NCI-H524 treated with DMSO at 0.1 percent for 48 hours (cell line): ENCODE measurements around the gene MOB2.

Experiments used
- DNase-seq: peaks from one replicate; lab custom pipeline; 2025; lab: John Stamatoyannopoulos, UW

MOB2 gene

DNA sequence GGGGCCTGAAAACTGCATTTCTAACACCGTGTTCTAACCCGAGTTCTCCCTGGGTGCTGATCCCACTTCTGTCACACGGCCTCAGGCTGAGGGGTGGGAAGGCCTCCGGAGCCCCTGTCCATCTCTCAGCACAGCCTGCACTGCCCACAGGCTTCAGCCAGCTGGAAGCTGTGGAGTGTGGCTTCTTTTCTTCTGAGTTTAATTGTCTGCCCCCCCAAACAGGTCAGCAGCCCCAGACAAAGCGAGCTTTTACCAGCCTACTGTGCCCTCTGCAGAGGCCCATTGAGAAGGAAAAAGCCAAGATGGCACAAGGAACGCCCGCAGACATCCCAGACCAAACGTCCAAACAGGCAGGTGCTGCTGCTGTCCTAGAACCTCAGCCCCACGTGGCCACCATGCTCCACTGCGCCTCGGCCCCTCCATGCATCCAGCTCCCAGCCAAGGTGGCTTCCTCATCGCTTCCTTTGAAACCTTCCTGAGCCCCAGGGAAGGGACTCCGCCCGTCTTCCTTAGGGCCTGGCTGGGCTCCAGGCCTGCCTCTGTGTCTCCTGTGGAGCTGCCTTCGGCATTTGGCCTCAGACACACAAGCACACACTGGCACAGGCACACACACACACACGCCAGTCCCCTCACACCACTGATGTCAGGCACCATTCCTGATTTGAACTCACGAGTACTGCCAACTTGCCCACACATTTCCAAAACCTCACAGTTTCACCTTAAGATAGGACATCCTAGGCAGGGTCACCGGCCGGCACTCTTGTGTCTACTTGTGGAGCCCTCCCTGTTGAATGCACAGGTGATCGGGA is 1.7 kb downstream of the MOB2 start:
- no peak for DNase-seq

DNA sequence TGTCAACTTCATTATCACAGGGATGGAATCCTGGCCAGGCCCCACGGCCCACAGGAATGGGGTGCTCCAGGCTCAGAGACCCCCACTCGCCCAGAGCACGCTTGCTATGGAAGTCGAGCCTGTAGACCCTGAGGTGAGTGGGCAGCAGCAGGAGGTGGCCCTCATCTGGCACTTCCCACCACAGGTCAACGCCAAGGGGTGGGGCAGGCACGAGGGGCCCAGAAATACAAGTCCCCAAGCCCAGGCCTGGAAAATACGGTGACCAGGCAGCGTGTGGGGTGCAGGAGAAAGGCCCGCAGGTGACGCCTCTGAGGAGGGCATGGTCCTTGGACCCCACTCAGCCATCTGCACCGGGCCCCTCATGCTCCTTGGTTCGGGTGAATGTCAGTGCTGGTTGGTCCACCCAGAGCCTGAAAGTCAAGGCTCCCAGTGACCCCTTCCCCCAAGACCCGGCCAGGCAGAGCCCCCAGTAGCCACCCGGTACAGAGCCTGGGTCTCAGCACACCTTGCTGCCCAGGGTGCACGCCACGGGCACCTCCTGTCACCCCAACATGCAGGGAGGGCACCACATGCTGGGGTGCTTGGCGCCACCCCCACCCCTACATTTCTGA is 2.4 kb downstream of the MOB2 start:
- no peak for DNase-seq

DNA sequence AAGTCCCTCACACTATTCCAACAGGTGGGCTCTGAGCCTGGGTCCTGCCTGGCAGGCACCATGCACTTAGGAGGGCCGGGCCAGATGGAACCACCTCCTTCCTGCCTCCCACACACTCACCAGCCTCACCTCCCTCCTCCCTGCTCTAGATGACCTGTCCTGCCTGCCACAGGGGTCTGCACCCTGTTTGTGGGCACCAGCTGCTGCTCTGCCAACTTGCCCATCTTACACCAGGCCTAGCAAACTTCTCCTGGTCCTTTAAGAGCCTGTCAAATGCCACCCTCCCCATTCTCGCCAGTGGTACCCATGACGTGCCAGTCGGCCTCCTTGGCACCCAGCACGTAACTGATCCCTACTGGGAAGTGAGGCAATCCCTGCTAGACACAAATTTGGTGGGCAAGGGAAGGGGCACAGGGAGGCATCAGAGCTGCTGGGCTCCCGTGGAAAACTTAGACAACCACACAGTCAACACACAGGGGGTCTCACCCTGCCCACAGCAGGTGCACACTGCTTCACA is 3.1 kb downstream of the MOB2 start:
- no peak for DNase-seq

DNA sequence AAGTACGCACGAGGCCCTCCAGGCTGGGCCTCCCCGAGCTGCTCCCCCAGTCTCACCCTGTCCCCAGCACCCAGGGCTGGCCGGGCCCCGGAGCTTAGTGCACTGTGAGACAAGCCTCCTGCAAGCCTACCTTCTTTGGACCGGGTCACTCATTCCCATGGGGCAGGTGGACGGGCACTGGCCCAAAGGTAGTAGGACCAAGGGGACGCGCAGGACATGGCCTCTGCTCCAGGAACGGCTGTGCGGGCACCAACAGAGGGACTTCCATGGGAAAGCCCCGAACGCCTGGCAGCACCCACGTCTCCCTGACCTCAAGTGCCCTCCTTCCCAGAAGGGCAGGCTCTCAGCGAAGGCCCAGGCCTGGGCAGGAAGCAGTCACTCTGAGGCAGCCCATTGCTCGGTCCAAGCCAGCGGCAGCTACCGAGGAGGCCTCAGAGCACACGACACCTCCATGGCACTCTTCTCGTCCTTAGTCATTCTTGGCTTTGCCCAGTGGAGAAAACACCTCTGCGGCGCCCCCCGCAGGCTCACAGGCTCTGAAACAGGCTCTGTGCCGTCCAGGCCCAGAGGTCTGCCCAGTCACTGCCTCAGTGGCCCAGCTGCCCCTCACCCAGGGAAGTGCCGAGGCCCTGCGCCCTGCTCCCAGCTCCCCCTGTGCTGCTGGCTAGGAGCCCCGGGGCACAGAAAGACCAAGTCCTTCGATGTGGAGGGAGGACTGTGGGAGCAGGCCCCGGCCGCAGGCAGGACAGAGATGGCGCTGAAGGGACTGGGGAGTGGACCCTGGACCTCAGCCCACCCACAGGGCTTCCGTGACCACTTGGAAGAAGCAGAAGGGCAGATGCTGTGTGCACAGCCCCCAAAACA is 3.8 kb downstream of the MOB2 start:
- no peak for DNase-seq

DNA sequence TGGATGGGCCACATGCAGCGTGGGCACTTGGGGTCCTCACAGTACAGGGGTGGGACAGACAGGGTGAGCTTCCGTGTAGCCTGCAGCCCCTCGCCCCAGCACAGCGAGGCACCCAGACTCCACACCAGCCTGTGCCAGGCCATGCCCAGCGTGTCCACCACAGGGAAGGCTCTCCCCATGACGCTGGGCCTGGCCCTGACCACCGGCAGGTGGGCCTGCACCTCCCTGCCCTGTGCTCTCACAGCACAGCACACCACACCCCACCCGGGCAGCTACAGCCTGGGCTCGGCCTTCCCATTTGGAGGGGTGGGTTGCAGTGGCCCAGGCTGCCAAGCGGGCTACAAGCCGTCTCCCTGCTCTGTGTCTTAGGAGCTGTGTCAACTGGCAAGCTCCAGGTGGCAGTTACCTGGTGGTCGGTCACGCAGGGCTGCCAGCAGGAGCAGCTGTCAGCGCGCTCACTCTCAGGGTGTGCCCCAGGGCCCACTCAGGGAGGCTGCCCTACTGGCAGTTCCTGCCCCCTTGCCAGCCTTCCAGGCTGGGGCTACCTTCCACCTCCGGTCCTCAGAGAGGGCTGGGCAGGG is 4.6 kb downstream of the MOB2 start:
- no peak for DNase-seq

DNA sequence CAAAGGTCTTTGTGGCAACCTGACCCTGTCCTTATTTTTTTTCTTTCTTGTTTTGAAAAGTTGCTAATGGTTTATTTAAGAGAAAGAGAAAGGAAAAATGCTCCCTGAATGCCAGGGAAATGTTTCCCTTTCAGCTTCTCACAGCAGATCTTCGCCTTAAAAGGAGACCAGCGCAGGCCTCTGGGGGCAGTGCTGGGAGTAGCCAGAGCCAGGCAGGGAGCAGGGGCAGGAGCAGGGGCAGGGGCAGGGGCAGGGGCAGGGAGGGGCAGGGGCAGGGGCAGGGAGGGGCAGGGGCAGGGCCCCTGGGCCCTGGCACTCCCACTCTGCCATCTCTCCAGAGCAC is 5.1 kb downstream of the MOB2 start:
- no peak for DNase-seq

DNA sequence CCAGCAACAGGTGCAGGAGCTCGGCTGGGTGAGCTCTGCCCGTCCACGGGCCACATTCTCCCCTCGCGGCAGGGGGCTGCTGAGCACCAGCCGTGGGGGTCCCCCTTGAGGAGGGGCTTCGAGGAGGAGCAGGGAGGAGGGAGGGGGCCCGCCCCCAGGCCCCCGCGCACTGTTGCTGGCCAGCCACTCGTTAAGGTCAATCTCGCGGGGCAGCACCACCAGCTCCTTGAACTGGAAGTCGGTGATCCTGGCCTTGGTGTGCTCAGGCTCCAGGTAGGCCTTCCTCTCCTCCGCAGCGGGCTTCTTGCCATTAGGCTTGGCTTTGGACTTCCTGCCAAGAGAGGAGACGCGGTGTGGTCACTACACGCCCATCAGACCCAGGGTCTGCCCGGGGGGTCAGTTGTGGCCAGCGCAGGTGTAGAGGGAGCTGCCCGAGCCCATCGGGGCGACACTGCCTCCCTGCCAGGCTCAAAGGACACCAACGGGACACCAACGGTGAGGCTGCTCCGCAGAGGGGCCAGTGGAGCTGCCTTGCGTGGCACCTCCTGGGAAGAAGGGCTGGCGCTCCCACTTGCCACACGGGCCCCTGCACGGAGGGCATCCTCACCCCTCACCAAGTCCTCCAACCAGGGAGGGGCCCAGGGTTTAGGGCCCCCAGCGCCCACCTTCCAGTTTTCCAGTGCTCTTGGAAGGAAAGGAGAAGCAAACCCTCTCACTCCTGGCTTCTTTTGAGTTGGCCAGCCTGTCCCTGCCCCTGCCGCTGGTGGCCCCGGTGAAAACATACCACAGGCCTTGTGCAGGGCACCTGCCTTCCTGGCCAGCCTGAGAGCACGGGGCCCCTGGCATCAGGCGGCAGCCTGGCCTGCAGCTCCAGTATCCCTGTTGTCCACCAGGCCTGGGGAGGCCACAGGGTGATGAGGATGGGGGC is 5.8 kb downstream of the MOB2 start:
- DNase-seq = no peak

DNA sequence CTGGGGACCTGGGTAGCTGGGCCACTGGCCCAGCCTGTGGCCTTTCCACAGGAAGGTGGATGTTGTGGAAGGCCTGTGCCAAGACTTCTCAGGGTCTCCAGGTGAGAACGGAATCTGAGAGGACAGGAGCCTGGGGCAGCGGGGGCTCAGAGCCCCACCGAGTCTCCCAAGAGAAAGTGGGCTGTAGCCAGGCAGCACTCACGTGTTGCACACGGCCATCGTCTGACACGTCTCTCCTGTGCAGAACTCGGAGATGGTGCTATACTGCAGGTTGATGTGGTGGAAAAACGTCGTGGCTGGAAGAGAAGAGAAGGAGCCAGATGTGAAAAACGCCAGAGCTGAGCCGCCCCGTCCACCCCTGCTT is 6.4 kb downstream of the MOB2 start:
- DNase-seq = no peak

DNA sequence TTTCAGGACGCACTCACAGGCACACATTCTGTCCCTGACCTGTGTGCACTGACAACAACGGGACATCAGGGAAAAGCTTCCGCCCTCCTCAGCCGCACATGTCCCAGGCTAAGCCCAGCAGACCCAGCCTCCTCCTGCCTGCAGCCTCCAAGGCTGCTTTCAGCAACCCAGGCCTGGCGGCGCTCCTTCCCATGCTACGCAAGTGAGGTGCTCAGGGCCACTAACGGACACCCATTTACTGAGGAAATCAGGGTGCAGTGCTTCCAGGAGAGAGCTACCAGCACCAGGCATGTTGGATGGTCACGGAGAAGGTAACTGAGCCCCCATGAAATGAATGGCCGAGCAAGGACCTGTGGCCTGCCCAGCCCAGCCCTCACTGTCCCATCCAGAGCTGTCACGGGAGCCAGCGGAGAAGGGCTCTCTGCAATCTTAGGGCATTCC is 6.9 kb downstream of the MOB2 start:
- DNase-seq = no peak

DNA sequence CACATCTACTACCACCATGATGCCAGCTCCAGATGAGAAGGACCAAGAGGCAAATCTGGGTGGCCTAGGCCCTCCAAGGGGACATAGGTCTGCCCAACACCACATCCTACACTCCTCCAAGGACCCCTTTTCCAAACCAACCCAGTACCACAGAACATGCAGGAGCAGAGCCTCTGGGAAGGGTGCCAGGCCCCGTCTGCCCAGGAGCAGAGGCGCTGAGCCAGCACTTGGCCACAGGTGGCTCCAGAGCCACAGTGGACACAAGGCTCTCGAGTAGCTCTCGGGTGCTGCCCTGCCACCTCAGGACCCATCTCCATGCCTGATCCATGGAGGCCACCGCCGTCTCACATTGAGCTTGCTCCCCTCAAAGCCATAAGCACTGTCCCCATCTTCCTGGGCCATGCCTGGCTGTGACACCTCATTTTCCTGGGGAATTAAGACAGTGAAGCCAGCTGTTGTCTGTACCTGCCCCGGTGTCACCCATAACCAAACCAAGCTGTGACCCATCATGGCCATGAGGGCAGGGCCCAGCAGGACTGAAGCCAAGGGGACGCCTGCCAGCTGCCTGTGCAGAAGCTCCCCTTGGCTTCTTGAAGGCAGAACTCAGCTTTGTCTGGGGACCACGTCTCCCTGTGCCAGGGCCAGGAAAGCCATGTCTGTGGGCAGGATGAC is 7.4 kb downstream of the MOB2 start:
- DNase-seq = no peak

DNA sequence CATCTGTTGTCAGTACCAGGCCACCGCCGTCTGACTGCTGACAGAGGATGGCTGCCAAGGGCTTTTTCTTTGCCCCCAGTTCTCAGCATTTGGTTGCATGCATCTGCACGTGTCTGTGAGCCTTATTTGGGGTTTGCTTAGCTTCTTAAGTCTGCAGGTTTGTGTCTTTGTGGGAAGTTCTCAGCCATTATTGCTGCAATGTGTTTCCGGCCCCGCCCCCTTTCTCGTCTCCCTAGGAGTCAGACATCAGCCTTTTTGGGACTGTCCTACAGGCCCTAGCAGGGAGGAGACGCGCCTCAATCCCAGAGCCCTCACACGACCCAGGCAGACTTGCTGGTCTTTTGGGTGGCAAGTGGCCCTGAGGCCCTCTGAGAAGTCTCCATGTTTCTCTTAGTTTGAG is 8.0 kb downstream of the MOB2 start:
- no peak for DNase-seq

DNA sequence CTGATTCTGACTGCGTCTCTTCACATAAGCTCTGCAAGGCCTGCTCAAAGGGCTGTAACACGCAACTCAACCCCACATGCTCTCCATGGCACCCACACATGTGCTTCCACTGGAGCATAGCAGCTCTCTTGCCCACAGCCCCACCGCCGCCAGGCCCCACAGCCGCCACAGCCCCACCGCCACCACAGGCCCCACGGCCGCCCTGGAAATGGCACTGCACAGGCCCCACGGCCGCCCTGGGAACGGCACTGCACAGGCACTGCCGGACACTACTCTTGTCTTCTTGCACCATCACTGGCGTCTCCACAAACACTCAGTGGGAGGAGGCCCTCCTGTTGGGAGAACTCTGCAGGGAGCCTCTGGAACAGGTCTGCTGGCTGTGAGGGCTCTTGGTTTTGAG is 8.6 kb downstream of the MOB2 start:
- DNase-seq = no peak

DNA sequence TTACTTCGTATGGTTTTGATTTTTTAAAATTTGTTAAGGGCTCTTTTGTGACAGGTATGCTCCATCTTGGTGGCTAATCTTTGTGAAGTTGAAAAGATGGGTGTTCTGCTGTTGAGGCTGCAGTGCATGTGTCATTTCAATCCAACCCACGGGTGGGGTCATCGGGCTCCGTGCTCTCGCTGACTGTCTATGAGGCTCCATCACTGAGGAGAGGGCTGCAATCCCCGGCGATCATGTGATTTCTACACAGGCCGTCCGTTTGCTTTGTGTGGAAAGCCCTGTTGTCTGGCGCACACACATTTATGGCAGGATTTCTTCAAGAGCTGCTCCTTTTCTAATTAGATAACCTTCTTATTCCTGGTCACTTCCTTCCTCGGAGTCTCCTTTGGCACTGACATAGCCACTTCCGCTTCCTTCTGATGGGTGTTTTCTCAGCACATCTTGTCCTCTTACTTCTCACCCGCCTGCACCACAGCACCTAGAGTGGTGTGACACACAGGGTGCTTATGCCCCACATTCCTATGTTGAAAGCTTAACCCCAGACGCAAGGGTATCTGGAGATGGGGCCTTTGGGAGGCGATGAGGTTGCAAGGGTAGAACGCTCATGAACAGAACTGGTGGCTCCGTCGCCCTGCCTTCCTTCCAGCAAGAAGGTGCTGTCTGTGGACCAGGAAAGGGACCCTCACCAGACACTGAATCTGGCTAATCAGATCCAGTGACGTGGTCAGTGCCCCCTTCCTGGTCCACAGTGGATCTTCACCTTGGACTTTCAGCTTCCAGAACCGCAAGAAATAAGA is 9.4 kb downstream of the MOB2 start:
- no peak for DNase-seq

DNA sequence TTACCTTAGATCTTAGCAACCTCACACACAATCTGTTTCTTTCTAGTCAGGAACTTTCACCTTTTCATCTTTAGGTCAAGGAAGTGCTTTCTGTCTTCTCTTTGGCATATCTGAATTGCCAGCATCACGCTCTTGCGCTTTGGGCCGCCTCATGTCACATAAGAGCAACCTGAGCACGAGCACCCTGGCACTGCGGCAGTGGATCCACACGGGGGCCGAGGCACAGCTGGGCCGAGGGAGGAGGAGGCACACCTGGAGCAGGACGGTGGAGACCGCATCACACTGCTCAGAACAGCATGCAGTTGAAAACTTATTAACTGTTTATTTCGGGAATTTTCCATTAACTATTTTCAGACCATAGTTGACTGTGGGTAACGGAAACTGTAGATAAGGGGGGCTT is 10.7 kb downstream of the MOB2 start:
- no peak for DNase-seq

DNA sequence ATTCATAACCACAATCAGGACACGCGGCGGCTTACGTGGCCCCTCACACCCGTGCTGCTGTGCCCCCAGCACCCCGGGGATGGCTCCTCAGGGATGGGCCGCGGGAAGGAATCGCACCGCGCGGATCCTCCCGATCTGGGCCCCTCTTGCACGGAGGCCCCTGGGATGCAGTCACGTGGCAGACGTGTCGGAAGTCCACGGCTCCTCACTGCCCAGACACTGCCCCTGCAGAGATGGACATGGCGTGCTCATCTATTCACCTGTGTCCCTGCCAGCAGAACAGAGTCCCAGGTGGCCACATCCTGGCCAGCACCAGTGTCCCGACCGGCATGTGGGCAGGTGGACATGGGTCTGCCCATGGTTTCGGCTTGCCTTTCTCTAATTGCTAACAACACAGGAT is 12.8 kb downstream of the MOB2 start:
- no peak for DNase-seq

DNA sequence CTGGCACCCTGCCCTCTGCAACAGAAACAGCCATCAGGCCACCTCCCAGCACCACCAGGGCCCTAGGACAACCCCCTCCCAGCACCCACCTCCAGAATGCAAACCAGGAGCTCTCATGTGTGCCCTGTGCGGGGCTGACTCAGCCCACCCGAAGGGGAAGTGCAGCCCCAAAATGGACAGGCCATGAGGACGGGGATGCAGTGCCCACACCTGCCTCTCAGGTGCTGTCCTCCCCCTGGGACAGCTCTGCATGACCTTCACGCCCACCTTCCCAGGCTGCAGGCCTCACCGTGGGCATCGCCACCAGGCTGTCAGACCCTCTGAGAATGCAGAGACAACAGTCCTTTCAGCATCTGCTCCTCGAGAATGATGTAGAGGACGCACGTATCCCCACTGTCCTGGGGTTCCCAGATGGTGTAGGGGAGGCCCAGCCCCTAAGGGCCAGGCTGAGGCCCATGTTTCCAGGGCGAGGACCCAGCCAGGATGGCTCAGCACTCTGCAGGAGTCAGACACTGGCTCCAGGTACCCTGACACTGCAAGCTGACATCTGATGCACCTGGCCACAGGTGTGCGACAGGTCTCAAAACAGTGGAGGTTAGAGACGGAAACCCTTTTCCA is 13.5 kb downstream of the MOB2 start:
- no peak for DNase-seq

DNA sequence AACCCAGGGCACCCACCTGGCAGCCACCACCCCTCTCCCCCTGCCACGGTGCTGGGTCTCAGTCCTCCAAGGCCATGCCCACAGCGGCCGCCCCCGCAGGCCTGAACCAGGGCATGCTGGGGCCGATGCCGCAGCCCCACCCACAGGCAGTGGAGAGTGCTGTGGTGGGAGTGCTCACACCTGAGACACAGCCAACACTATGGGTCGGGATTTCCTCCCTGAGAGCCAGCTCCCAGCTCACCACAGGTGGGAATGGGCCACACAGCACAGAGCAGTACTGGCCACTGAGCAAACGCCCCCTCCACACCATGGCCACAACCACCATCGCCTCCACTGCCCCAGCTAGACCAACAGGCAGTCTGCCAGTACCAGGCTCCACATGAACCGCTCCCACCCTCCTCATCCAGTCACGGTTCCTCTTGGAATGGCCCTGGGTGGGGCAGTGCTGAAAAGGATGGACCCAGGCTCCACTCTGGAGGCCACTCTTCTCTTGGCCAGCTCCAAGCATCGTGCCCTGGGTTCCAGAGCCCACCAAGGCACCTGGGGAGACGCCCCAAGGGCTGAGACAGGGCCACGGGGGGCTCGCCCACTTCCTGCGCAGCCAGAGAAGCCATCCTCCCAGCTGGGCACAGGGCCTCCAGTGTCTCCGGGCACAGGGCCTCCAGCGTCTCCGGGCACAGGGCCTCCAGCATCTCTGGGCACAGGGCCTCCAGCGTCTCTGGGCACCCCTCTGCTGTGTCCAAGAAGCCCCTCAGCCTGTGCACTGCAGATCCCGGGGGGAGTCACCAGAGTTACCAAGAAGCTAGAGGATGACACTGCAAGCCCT is 14.2 kb downstream of the MOB2 start:
- no peak for DNase-seq

DNA sequence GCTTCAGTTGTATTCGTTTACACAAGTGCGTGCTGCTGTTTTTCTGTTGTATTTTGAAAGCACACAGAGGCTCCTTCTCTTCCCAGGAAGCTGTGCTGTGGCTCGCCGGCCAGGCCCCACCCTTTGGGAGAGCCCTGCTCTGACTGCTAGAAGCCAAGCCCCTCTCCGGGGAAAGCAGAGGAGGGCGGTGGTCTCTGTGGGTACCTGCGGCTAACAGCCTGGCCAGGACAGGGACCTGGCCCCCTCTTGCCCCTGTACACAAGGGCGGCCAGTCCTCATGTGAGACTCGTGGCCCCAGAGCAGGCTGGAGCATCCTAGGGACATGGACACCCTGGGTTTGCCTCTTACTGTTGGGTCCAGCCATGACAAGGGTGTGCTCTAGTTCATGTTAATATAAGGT is 14.8 kb downstream of the MOB2 start:
- no peak for DNase-seq
